SK-N-SH treated with all-trans-retinoic acid at 6 μM for 48 hours (cell line): Measurements from ENCODE around the gene RBM19.

ENCODE experiments used
- ARNTL ChIP-seq: fragments of 450-650 bp; formaldehyde crosslinking; IDR thresholded peaks from 2 replicates; pipeline ENCODE4 v1.5.0; 2020; ENCODE audit warnings: low read depth, mild to moderate bottlenecking, moderate library complexity, borderline replicate concordance
- CSDC2 ChIP-seq: fragments of 250-450 bp; sonication (Bioruptor Pico); IDR thresholded peaks from 2 replicates; pipeline ENCODE4 v1.5.0; 2020; ENCODE audit warnings: mild to moderate bottlenecking, moderate library complexity
- ESRRG ChIP-seq: fragments of 250-450 bp; sonication (Bioruptor Pico); IDR thresholded peaks from 2 replicates; pipeline ENCODE4 v1.6.1; 2021; ENCODE audit warnings: mild to moderate bottlenecking
- GLIS3 ChIP-seq: fragments of 250-450 bp; sonication (Bioruptor Pico); IDR thresholded peaks from 2 replicates; pipeline ENCODE4 v1.5.0; 2020; ENCODE audit warnings: mild to moderate bottlenecking, moderate library complexity
- PPARA ChIP-seq: fragments of 250-450 bp; sonication (Bioruptor Pico); IDR thresholded peaks from 2 replicates; pipeline ENCODE4 v1.5.0; 2020; ENCODE audit warnings: mild to moderate bottlenecking, borderline replicate concordance
- SNAI2 ChIP-seq: fragments of 250-450 bp; sonication (Bioruptor Pico); IDR thresholded peaks from 2 replicates; pipeline ENCODE4 v1.5.0; 2020; ENCODE audit warnings: mild to moderate bottlenecking, moderate library complexity
- ZC3H10 ChIP-seq: fragments of 250-450 bp; sonication (Bioruptor Pico); IDR thresholded peaks from 2 replicates; pipeline ENCODE4 v1.5.1; 2021; ENCODE audit warnings: mild to moderate bottlenecking, moderate library complexity
- ZFP30 ChIP-seq: fragments of 450-650 bp; formaldehyde crosslinking; IDR thresholded peaks from 2 replicates; pipeline ENCODE4 v1.5.0; 2022; ENCODE audit warnings: mild to moderate bottlenecking, moderate library complexity
- ZNF8 ChIP-seq: fragments of 450-650 bp; formaldehyde crosslinking; IDR thresholded peaks from 2 replicates; pipeline ENCODE4 v1.5.0; 2020; ENCODE audit warnings: mild to moderate bottlenecking, moderate library complexity
- TF ChIP-seq, protein P1 (sequence below): fragments of 250-450 bp; sonication (Bioruptor Pico); IDR thresholded peaks from 2 replicates; pipeline ENCODE4 v1.8.0; 2020; ENCODE audit warnings: mild to moderate bottlenecking, moderate library complexity, borderline replicate concordance
- TF ChIP-seq, protein P2 (sequence below): fragments of 250-450 bp; sonication (Bioruptor Pico); IDR thresholded peaks from 2 replicates; pipeline ENCODE4 v1.5.0; 2020; ENCODE audit warnings: mild to moderate bottlenecking, moderate library complexity

DNA sequence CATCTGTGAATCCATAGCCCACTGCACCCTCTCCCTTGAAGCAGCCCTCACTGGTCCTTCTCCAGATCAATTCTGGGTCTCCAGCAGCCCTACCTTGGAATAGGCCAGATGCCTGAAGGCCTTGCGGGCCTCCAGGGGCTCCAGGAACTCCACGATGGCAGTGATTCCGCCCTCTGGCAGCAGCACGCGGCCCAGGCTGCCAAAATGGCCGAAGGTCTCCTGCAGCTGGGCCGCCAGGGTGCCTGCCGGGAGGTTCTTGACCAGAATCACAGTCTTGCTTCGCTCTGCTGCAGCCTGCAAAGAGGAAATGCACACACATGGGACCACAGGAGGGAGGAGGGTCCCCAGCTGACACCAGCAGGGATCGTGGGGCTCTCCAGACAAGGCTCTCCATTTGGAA lies 26.3 kb downstream of the RBM19 start:
- TF ChIP-seq, protein P1, sequence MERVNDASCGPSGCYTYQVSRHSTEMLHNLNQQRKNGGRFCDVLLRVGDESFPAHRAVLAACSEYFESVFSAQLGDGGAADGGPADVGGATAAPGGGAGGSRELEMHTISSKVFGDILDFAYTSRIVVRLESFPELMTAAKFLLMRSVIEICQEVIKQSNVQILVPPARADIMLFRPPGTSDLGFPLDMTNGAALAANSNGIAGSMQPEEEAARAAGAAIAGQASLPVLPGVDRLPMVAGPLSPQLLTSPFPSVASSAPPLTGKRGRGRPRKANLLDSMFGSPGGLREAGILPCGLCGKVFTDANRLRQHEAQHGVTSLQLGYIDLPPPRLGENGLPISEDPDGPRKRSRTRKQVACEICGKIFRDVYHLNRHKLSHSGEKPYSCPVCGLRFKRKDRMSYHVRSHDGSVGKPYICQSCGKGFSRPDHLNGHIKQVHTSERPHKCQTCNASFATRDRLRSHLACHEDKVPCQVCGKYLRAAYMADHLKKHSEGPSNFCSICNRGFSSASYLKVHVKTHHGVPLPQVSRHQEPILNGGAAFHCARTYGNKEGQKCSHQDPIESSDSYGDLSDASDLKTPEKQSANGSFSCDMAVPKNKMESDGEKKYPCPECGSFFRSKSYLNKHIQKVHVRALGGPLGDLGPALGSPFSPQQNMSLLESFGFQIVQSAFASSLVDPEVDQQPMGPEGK (CRISPR knock-in tag): no peak
- TF ChIP-seq ZFP30 (no peak), ZNF8 (CRISPR knock-in tag) (no peak), ZC3H10 (no peak), PPARA (CRISPR knock-in tag) (no peak), ESRRG (CRISPR knock-in tag) (no peak), ARNTL (CRISPR knock-in tag) (no peak), CSDC2 (CRISPR knock-in tag) (no peak), SNAI2 (CRISPR knock-in tag) (no peak), GLIS3 (CRISPR knock-in tag) (no peak)
- TF ChIP-seq, protein P2, sequence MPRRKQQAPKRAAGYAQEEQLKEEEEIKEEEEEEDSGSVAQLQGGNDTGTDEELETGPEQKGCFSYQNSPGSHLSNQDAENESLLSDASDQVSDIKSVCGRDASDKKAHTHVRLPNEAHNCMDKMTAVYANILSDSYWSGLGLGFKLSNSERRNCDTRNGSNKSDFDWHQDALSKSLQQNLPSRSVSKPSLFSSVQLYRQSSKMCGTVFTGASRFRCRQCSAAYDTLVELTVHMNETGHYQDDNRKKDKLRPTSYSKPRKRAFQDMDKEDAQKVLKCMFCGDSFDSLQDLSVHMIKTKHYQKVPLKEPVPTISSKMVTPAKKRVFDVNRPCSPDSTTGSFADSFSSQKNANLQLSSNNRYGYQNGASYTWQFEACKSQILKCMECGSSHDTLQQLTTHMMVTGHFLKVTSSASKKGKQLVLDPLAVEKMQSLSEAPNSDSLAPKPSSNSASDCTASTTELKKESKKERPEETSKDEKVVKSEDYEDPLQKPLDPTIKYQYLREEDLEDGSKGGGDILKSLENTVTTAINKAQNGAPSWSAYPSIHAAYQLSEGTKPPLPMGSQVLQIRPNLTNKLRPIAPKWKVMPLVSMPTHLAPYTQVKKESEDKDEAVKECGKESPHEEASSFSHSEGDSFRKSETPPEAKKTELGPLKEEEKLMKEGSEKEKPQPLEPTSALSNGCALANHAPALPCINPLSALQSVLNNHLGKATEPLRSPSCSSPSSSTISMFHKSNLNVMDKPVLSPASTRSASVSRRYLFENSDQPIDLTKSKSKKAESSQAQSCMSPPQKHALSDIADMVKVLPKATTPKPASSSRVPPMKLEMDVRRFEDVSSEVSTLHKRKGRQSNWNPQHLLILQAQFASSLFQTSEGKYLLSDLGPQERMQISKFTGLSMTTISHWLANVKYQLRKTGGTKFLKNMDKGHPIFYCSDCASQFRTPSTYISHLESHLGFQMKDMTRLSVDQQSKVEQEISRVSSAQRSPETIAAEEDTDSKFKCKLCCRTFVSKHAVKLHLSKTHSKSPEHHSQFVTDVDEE (CRISPR knock-in tag): no peak
